GM18861 (cell line): ENCODE results near the gene MYEOV.

Experiments used
- ATAC-seq: cut with Tn5 transposase; IDR thresholded peaks from one replicate; pipeline ENCODE4 v1.9.1; 2021; ENCODE audit not compliant: unreplicated experiment

MYEOV gene

GRCh38 chr11:69293819-69294505 is at the start of gene MYEOV:
TSS of gene MYEOV (plus strand) at chr11:69294155. CDS start at chr11:69295355, 1,200 bp downstream.
- ATAC-seq: no peak

- no peak for ATAC-seq
Measured at GRCh38 chr11:69244266-69244665, 49.7 kb upstream of the MYEOV start.

GRCh38 chr11:69245041-69245440 is 48.9 kb upstream of the MYEOV start:
- ATAC-seq: no peak

- ATAC-seq: no peak
Measured at GRCh38 chr11:69245491-69246345, 48.2 kb upstream of the MYEOV start.

- no peak for ATAC-seq
Measured at GRCh38 chr11:69249311-69250185, 44.4 kb upstream of the MYEOV start.

GRCh38 chr11:69250186-69251056 is 43.5 kb upstream of the MYEOV start:
- ATAC-seq: no peak

- no peak for ATAC-seq
Measured at GRCh38 chr11:69251057-69251393, 42.9 kb upstream of the MYEOV start.

GRCh38 chr11:69251639-69252489 is 42.1 kb upstream of the MYEOV start:
- ATAC-seq: no peak

GRCh38 chr11:69252490-69252837 is 41.5 kb upstream of the MYEOV start:
- no peak for ATAC-seq

- no peak for ATAC-seq
Measured at GRCh38 chr11:69253028-69253427, 40.9 kb upstream of the MYEOV start.

GRCh38 chr11:69257134-69257533 is 36.8 kb upstream of the MYEOV start:
- ATAC-seq: no peak

GRCh38 chr11:69257838-69258658 is 35.9 kb upstream of the MYEOV start:
- ATAC-seq: no peak

- no peak for ATAC-seq
Measured at GRCh38 chr11:69259096-69259495, 34.9 kb upstream of the MYEOV start.

GRCh38 chr11:69260622-69261021 is 33.3 kb upstream of the MYEOV start:
- no peak for ATAC-seq

- no peak for ATAC-seq
Measured at GRCh38 chr11:69261116-69261515, 32.8 kb upstream of the MYEOV start.

- no peak for ATAC-seq
Measured at GRCh38 chr11:69262918-69263735, 30.8 kb upstream of the MYEOV start.

GRCh38 chr11:69263736-69264052 is 30.3 kb upstream of the MYEOV start:
- no peak for ATAC-seq

- no peak for ATAC-seq
Measured at GRCh38 chr11:69264486-69264885, 29.5 kb upstream of the MYEOV start.
